ENCODE measurements around the gene IQSEC1.

IQSEC1 gene

GRCh38 chr3:13016721-13017255 lies 56.4 kb downstream of the IQSEC1 start:
- DNase-seq (ENCODE audit: low read depth in 1 of 2, low spot score in 1 of 2) = no peak

GRCh38 chr3:13016083-13016720 lies 57.0 kb downstream of the IQSEC1 start:
- DNase-seq (ENCODE audit: low read depth in 1 of 2, low spot score in 1 of 2) = no peak

- peak in 1 of 2 donors; percentile 23 for DNase-seq (ENCODE audit: low read depth in 1 of 2, low spot score in 1 of 2)
Observed at GRCh38 chr3:13015286-13016082, 57.7 kb downstream of the IQSEC1 start.

- no peak for DNase-seq (ENCODE audit: low read depth in 1 of 2, low spot score in 1 of 2)
Observed at GRCh38 chr3:13014755-13015285, 58.4 kb downstream of the IQSEC1 start.

- DNase-seq (ENCODE audit: low read depth in 1 of 2, low spot score in 1 of 2) = no peak
Observed at GRCh38 chr3:13013994-13014754, 59.1 kb downstream of the IQSEC1 start.

- no peak for DNase-seq (ENCODE audit: low read depth in 1 of 2, low spot score in 1 of 2)
Observed at GRCh38 chr3:13013566-13013965, 59.7 kb downstream of the IQSEC1 start.

- no peak for DNase-seq (ENCODE audit: low read depth in 1 of 2, low spot score in 1 of 2)
Observed at GRCh38 chr3:13013151-13013561, 60.1 kb downstream of the IQSEC1 start.

- DNase-seq (ENCODE audit: low read depth in 1 of 2, low spot score in 1 of 2) = peak in 1 of 2 donors; percentile 18
Observed at GRCh38 chr3:13012221-13012691, 61.0 kb downstream of the IQSEC1 start.

GRCh38 chr3:13011573-13012220 lies 61.5 kb downstream of the IQSEC1 start:
- DNase-seq (ENCODE audit: low read depth in 1 of 2, low spot score in 1 of 2) = peak; percentile 62 to 64

GRCh38 chr3:13010780-13011572 lies 62.3 kb downstream of the IQSEC1 start:
- no peak for DNase-seq (ENCODE audit: low read depth in 1 of 2, low spot score in 1 of 2)

GRCh38 chr3:13009946-13010315 lies 63.3 kb downstream of the IQSEC1 start:
- DNase-seq (ENCODE audit: low read depth in 1 of 2, low spot score in 1 of 2) = no peak

- no peak for DNase-seq (ENCODE audit: low read depth in 1 of 2, low spot score in 1 of 2)
Observed at GRCh38 chr3:13009132-13009945, 63.9 kb downstream of the IQSEC1 start.

GRCh38 chr3:13008155-13008995 lies 64.9 kb downstream of the IQSEC1 start:
- no peak for DNase-seq (ENCODE audit: low read depth in 1 of 2, low spot score in 1 of 2)

- DNase-seq (ENCODE audit: low read depth in 1 of 2, low spot score in 1 of 2) = no peak
Observed at GRCh38 chr3:13007251-13007941, 65.8 kb downstream of the IQSEC1 start.

GRCh38 chr3:13006216-13006990 lies 66.8 kb downstream of the IQSEC1 start:
- no peak for DNase-seq (ENCODE audit: low read depth in 1 of 2, low spot score in 1 of 2)

- no peak for DNase-seq (ENCODE audit: low read depth in 1 of 2, low spot score in 1 of 2)
Observed at GRCh38 chr3:13005301-13005700, 67.9 kb downstream of the IQSEC1 start.

GRCh38 chr3:13004376-13004775 lies 68.9 kb downstream of the IQSEC1 start:
- no peak for DNase-seq (ENCODE audit: low read depth in 1 of 2, low spot score in 1 of 2)
